Testis (tissue), 2 donors: Measurements from ENCODE around the gene RALGPS2.

Source experiments
- CTCF ChIP-seq, 3 experiments: fragments of 450-650 bp in 2 of 3; fragments of 200-600 bp in 1 of 3; sonication (generic) in 1 of 3; IDR thresholded peaks; one replicate each; pipeline ENCODE4 v1.5.1; 2016 to 2019; ENCODE audit warnings: antibody characterized with exemption in 3 of 3, mild to moderate bottlenecking in 2 of 3, moderate library complexity in 1 of 3
- POLR2A ChIP-seq: fragments of 450-650 bp; IDR thresholded peaks from one replicate; pipeline ENCODE4 v1.6.1; 2017; ENCODE audit warnings: antibody characterized with exemption, mild to moderate bottlenecking, moderate library complexity

- TF ChIP-seq CTCF (IDR thresholded peaks at IDR 0.05) (no peak), POLR2A (no peak)
Observed at GRCh38 chr1:178857126-178857525, 132.1 kb downstream of the RALGPS2 start.
